Trophoblast cell (in vitro differentiated cells and primary cell): ENCODE data around the gene SPIRE1. TPM values are rescaled to one million over a fixed set of nuclear protein-coding genes. Genes with fewer than 3 reads are reported as not detected.

Experiments
- DNase-seq, 2 donors: peaks; one replicate each; pipeline ENCODE4 v3.0.0-alpha.2; 2016
- H2AFZ ChIP-seq: 2 replicates; pipeline ENCODE4 v1.6.1; 2013; ENCODE audit warnings: low read length, moderate library complexity, mild to moderate bottlenecking; ENCODE audit not compliant: insufficient read depth, poor library complexity
- H2AK5ac ChIP-seq: 2 replicates; pipeline ENCODE4 v1.6.1; 2013; ENCODE audit warnings: mild to moderate bottlenecking, low read length
- H2BK120ac ChIP-seq: 2 replicates; pipeline ENCODE4 v1.6.1; 2013; ENCODE audit warnings: low read length, mild to moderate bottlenecking, moderate library complexity; ENCODE audit not compliant: insufficient read depth, poor library complexity
- H2BK12ac ChIP-seq: 2 replicates; pipeline ENCODE4 v1.6.1; 2013; ENCODE audit warnings: mild to moderate bottlenecking, low read length, moderate library complexity
- H2BK5ac ChIP-seq: 2 replicates; pipeline ENCODE4 v1.6.1; 2013; ENCODE audit warnings: low read length, low read depth, moderate library complexity, mild to moderate bottlenecking; ENCODE audit not compliant: poor library complexity
- H3K14ac ChIP-seq: 2 replicates; pipeline ENCODE4 v1.6.1; 2013; ENCODE audit warnings: mild to moderate bottlenecking, low read length
- H3K18ac ChIP-seq: 2 replicates; pipeline ENCODE4 v1.6.1; 2013; ENCODE audit warnings: mild to moderate bottlenecking, low read length
- H3K23ac ChIP-seq: 2 replicates; pipeline ENCODE4 v1.6.1; 2013; ENCODE audit warnings: low read length
- H3K27ac ChIP-seq: 2 replicates; pipeline ENCODE4 v1.5.1; 2013; ENCODE audit warnings: low read depth, mild to moderate bottlenecking, inconsistent platforms, low read length, moderate library complexity
- H3K27me3 ChIP-seq: 2 replicates; pipeline ENCODE4 v1.6.1; 2013; ENCODE audit warnings: inconsistent platforms, mild to moderate bottlenecking, low read length, moderate library complexity; ENCODE audit not compliant: insufficient read depth
- H3K36me3 ChIP-seq, 2 experiments: 1 replicate in 1 of 2; 2 replicates in 1 of 2; pipeline ENCODE4 v1.6.1; 2013; ENCODE audit warnings: low read length in 2 of 2, mild to moderate bottlenecking in 2 of 2, moderate library complexity in 1 of 2; ENCODE audit not compliant: insufficient read depth in 2 of 2, control insufficient read depth in 1 of 2
- H3K4ac ChIP-seq: 2 replicates; pipeline ENCODE4 v1.6.1; 2013; ENCODE audit warnings: low read depth, mild to moderate bottlenecking, low read length, moderate library complexity
- H3K4me1 ChIP-seq, 2 experiments: 1 replicate in 1 of 2; 2 replicates in 1 of 2; pipeline ENCODE4 v1.6.1; 2013; ENCODE audit warnings: low read length in 2 of 2, mild to moderate bottlenecking in 2 of 2, moderate library complexity in 1 of 2; ENCODE audit not compliant: insufficient read depth in 2 of 2, control insufficient read depth in 1 of 2
- H3K4me2 ChIP-seq: 2 replicates; pipeline ENCODE4 v1.6.1; 2013; ENCODE audit warnings: inconsistent platforms, mild to moderate bottlenecking, low read length, moderate library complexity
- H3K4me3 ChIP-seq: 2 replicates; pipeline ENCODE4 v1.5.1; 2013; ENCODE audit warnings: mild to moderate bottlenecking, low read depth, low read length, inconsistent platforms
- H3K79me1 ChIP-seq: one replicate; pipeline ENCODE4 v1.6.1; 2013; ENCODE audit warnings: low read length
- H3K79me2 ChIP-seq: 2 replicates; pipeline ENCODE4 v1.6.1; 2013; ENCODE audit warnings: low read length, mild to moderate bottlenecking; ENCODE audit not compliant: control insufficient read depth, insufficient read depth, poor library complexity
- H3K9ac ChIP-seq: 2 replicates; pipeline ENCODE4 v1.6.1; 2013; ENCODE audit warnings: mild to moderate bottlenecking, low read length
- H3K9me3 ChIP-seq: 2 replicates; pipeline ENCODE4 v1.6.1; 2013; ENCODE audit warnings: low read depth, mild to moderate bottlenecking, control low read depth, inconsistent platforms, low read length; ENCODE audit not compliant: insufficient read depth
- H4K12ac ChIP-seq: 2 replicates; pipeline ENCODE4 v1.6.1; 2013; ENCODE audit warnings: low read depth, mild to moderate bottlenecking, low read length, moderate library complexity
- H4K8ac ChIP-seq: 2 replicates; pipeline ENCODE4 v1.6.1; 2013; ENCODE audit warnings: low read depth, mild to moderate bottlenecking, low read length, moderate library complexity
- H4K91ac ChIP-seq: one replicate; pipeline ENCODE4 v1.6.1; 2013; ENCODE audit warnings: low read depth, mild to moderate bottlenecking, low read length, moderate library complexity
- whole genome bisulfite sequencing: extraction: QIAGEN DNeasy Blood & Tissue Kit; methylation state at CpG from one replicate; pipeline ENCODE4 v1.1.7; 2013; ENCODE audit warnings: missing lambda C conversion rate; ENCODE audit not compliant: insufficient read length, insufficient coverage; ENCODE audit errors: extremely low coverage; 5-methylcytosine and 5-hydroxymethylcytosine counted together
- polyA plus RNA-seq: library from polyadenylated mRNA; stranded (reverse); fragments of 200-250 nt; gene quantifications from 2 replicates; pipeline ENCODE4 v1.2.3, GENCODE V29; 2013

SPIRE1 gene
- 6.9 and 7.3 TPM in 2 replicates for polyA plus RNA-seq

DNA sequence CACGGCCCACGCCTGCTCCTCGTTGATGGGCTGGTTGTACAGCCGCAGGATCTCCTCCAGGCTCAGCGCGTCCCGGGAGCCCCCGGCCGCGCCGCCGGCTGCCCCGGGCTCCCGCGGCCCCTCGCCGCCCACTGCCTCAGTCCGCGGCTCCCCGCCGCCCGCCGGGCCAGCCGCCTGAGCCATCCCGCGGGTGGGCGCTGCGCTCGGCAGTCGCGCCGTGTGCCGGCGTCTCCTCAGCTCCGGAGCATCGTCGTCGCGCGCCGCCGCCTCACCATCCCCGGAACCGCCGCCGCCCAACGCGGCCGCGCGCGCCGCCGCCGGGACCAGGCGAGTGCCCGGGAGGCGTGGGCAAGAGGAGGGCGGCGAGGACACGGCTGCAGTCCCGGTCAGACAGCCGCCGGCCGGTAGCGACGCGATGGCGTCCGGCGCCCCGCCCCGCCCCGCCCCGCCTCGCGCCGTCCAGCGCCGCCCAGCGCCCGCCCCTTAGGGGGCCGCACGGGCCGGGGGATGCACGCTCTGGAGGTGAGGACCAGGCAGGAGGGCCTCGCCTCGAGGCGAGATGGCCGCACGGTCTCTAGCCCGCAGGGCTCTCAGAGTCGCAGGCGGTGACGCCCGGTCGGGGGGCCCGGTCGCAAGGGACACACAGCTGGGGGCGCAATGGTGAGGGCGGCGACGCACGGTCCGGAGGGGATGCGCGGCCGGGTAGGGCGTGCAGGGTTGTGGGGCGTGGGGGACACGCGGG, at the start of gene SPIRE1:
SPIRE1 (minus strand) TSS at position 424 of the 742 bp plus-strand sequence; CDS start at position 183, 241 bp downstream.
- Histone ChIP-seq H3K79me2 (peaks cover 8% of the 10 kb centered on the region), H3K4ac (peak within 1 kb of the TSS; percentile 83), H4K91ac (peak within 1 kb of the TSS; percentile 57), H3K18ac (peak within 1 kb of the TSS; percentile 95), H3K27ac (peak within 1 kb of the TSS; percentile 62), H4K8ac (peak within 1 kb of the TSS; percentile 92), H3K9me3 (peaks cover 2% of the 10 kb centered on the region), H3K4me3 (peak within 1 kb of the TSS; percentile 93), H3K36me3 (no peaks in the 10 kb centered on the region), H3K23ac (peak within 1 kb of the TSS; percentile 80), H3K4me2 (peak within 1 kb of the TSS; percentile 100), H3K27me3 (no peaks in the 10 kb centered on the region), H2BK12ac (peak within 1 kb of the TSS; percentile 64), H2AFZ (peak within 1 kb of the TSS; percentile 98), H4K12ac (peak within 1 kb of the TSS; percentile 85), H3K14ac (peak within 1 kb of the TSS; percentile 93), H3K79me1 (peaks cover 8% of the 10 kb centered on the region), H3K4me1 (peaks cover 5 to 10% of the 10 kb centered on the region in 2 experiments), H3K9ac (peak within 1 kb of the TSS; percentile 94), H2BK5ac (peak within 1 kb of the TSS; percentile 21), H2BK120ac (peak within 1 kb of the TSS; percentile 46), H2AK5ac (peak within 1 kb of the TSS; percentile 46)
- peak; percentile 60 to 72 for DNase-seq
- no CpG with 5 or more reads among the region's 112 CpGs for WGBS

DNA sequence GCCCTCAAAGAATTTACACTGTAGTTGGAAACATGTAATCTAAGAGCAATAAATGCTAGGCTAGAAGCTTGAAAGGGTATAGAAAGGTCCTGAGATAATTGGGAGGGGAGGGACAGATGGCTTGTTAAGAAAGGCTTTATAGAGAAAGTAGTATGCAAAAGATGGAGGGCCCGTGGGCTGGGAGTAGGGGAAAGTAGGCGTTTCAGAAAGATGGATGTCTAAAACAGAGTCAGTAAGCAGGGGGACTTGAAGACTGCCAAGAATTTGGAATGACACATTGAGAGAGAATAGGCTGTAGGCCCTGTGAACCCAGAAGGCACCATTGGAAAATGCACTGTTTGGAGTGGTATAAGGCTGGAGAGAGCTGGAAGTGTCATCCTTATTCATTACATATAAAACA, 45.8 kb upstream of the SPIRE1 start:
- no CpG with 5 or more reads among the region's 2 CpGs for WGBS

GRCh38 chr18:12703096-12703567, 45.2 kb upstream of the SPIRE1 start:
- Histone ChIP-seq H3K27me3 (no peaks in the 10 kb centered on the region), H2BK12ac (peak overlapping the region; percentile 66), H2AFZ (peak overlapping the region; percentile 64), H4K91ac (peak overlapping the region; percentile 99), H3K27ac (peak overlapping the region; percentile 50), H3K79me2 (peaks cover 13% of the 10 kb centered on the region), H2BK120ac (peak overlapping the region; percentile 100), H3K4ac (peak overlapping the region; percentile 99), H3K79me1 (peaks cover 10% of the 10 kb centered on the region), H2AK5ac (peak overlapping the region; percentile 95), H3K9me3 (no peaks in the 10 kb centered on the region), H4K8ac (peak overlapping the region; percentile 100), H3K4me1 (peaks cover 5 to 7% of the 10 kb centered on the region in 2 experiments), H3K36me3 (peaks cover 7% of the 10 kb centered on the region in 2 experiments), H3K18ac (peak overlapping the region; percentile 99), H3K23ac (no peak overlapping the region), H3K14ac (peak overlapping the region; percentile 99), H3K4me3 (peak overlapping the region; percentile 93), H4K12ac (peak overlapping the region; percentile 100), H3K9ac (peak overlapping the region; percentile 96), H2BK5ac (peak overlapping the region; percentile 100), H3K4me2 (peak overlapping the region; percentile 84)
- WGBS = no CpG with 5 or more reads among the region's 28 CpGs
- no peak for DNase-seq

More for the DNA sequence above, 45.8 kb upstream of the SPIRE1 start:
- peak overlapping the region; percentile 84 for H3K4me2 ChIP-seq
- no peak overlapping the region for H2AFZ ChIP-seq
- no peak overlapping the region for H3K14ac ChIP-seq
- H2BK12ac ChIP-seq = no peak overlapping the region
- H3K4me3 ChIP-seq = no peak overlapping the region
- no peak overlapping the region for H2AK5ac ChIP-seq
- peak overlapping the region; percentile 25 for H4K8ac ChIP-seq
- no peak overlapping the region for H3K23ac ChIP-seq
- no peak overlapping the region for H3K9ac ChIP-seq
- peaks cover 7 to 10% of the 10 kb centered on the region in 2 experiments for H3K36me3 ChIP-seq
- no peak overlapping the region for H2BK5ac ChIP-seq
- peaks cover 13% of the 10 kb centered on the region for H3K79me2 ChIP-seq
- H3K27me3 ChIP-seq = no peaks in the 10 kb centered on the region
- peaks cover 10% of the 10 kb centered on the region for H3K79me1 ChIP-seq
- DNase-seq = peak in 1 of 2 donors; percentile 3
- H4K12ac ChIP-seq = no peak overlapping the region
- no peak overlapping the region for H2BK120ac ChIP-seq
- H3K4ac ChIP-seq = peak overlapping the region; percentile 98
- H3K9me3 ChIP-seq = no peaks in the 10 kb centered on the region
- H3K18ac ChIP-seq = no peak overlapping the region
- no peak overlapping the region for H4K91ac ChIP-seq
- peaks cover 5 to 7% of the 10 kb centered on the region in 2 experiments for H3K4me1 ChIP-seq
- H3K27ac ChIP-seq = no peak overlapping the region

GRCh38 chr18:12702221-12703095, 44.6 kb upstream of the SPIRE1 start, which contains the start of the genes CEP76 and PSMG2:
Gene CEP76 (minus strand): TSS chr18:12702723. CDS start chr18:12702548, 175 bp downstream.
Gene PSMG2 (plus strand): TSS chr18:12703042. CDS start chr18:12703108, 66 bp downstream.
- Histone ChIP-seq H3K14ac (peak within 1 kb of the TSS; percentile 99), H3K27ac (peak within 1 kb of the TSS; percentile 82), H2AK5ac (peak within 1 kb of the TSS; percentile 95), H2AFZ (peak within 1 kb of the TSS; percentile 64), H3K18ac (peak within 1 kb of the TSS; percentile 99), H2BK12ac (peak within 1 kb of the TSS; percentile 85), H3K27me3 (no peaks in the 10 kb centered on the region), H3K23ac (no peak within 1 kb of the TSS), H3K9me3 (no peaks in the 10 kb centered on the region), H4K12ac (peak within 1 kb of the TSS; percentile 100), H3K36me3 (peaks cover under 1 to 4% of the 10 kb centered on the region in 2 experiments), H3K79me2 (peaks cover 13% of the 10 kb centered on the region), H3K4me1 (peaks cover 5 to 7% of the 10 kb centered on the region in 2 experiments), H4K8ac (peak within 1 kb of the TSS; percentile 100), H2BK5ac (peak within 1 kb of the TSS; percentile 100), H3K4me3 (peak within 1 kb of the TSS; percentile 93), H3K4ac (peak within 1 kb of the TSS; percentile 99), H2BK120ac (peak within 1 kb of the TSS; percentile 100), H3K79me1 (peaks cover 10% of the 10 kb centered on the region), H4K91ac (peak within 1 kb of the TSS; percentile 100), H3K9ac (peak within 1 kb of the TSS; percentile 96), H3K4me2 (peak within 1 kb of the TSS; percentile 84)
- no CpG with 5 or more reads among the region's 89 CpGs for WGBS
- peak; percentile 75 to 84 for DNase-seq
